ENCODE results near the gene PLCB4. TPM values are rescaled to one million over a fixed set of nuclear protein-coding genes. Genes with fewer than 3 reads are reported as not detected.

Gene PLCB4
- total and polyA plus RNA-seq, 8 donors: 0.56 to 9.3 (median 2.3) TPM

GRCh38 chr20:9244811-9245210, 175.9 kb downstream of the PLCB4 start:
- intact Hi-C loops (cut with DNase I): no loop called here
- H3K27ac ChIP-seq: no peak overlapping the region
- no peak for ATAC-seq
- TF ChIP-seq CTCF (IDR thresholded peaks at IDR 0.05): no peak
- no peaks in the 10 kb centered on the region for H3K36me3 ChIP-seq
- H3K4me1 ChIP-seq: peaks cover 0 to 8% (median 0%) of the 10 kb centered on the region in 3 donors
- no peak overlapping the region for H3K4me3 ChIP-seq
- H3K27me3 ChIP-seq: no peaks in the 10 kb centered on the region
- no peak for FAIRE-seq
- 93% methylated on average over 2 of the region's 2 CpGs for WGBS, 2 donors
- no peaks in the 10 kb centered on the region for H3K9me3 ChIP-seq
- no peak for DNase-seq

GRCh38 chr20:9246731-9247130, 177.8 kb downstream of the PLCB4 start:
- Histone ChIP-seq H3K27me3 (no peaks in the 10 kb centered on the region), H3K36me3 (no peaks in the 10 kb centered on the region), H3K4me3 (no peak overlapping the region), H3K9me3 (no peaks in the 10 kb centered on the region), H3K4me1 (no peaks in the 10 kb centered on the region), H3K27ac (no peak overlapping the region)
- 56 to 58% methylated on average over 1 of the region's 1 CpG for WGBS, 2 donors
- intact Hi-C loops (cut with DNase I): no loop called here
- DNase-seq (no peak), ATAC-seq (no peak), FAIRE-seq (no peak)
- no peak for TF ChIP-seq CTCF (IDR thresholded peaks at IDR 0.05)

GRCh38 chr20:9250511-9250910, 181.6 kb downstream of the PLCB4 start:
- Histone ChIP-seq H3K36me3 (no peaks in the 10 kb centered on the region), H3K27me3 (no peaks in the 10 kb centered on the region), H3K9me3 (no peaks in the 10 kb centered on the region), H3K27ac (no peak overlapping the region), H3K4me1 (no peaks in the 10 kb centered on the region), H3K4me3 (no peak overlapping the region)
- TF ChIP-seq CTCF (IDR thresholded peaks at IDR 0.05): no peak
- FAIRE-seq (no peak), DNase-seq (no peak), ATAC-seq (no peak)
- WGBS, 2 donors: 80 to 86% methylated on average over 1 of the region's 1 CpG
- intact Hi-C loops (cut with DNase I): no loop called here

- no peak overlapping the region for H3K27ac ChIP-seq
- H3K36me3 ChIP-seq: no peaks in the 10 kb centered on the region
- H3K4me3 ChIP-seq: no peak overlapping the region
- 50 to 61% methylated on average over 4 of the region's 4 CpGs for WGBS, 2 donors
- peak in 2 of 4 donors; percentile 36 to 44 for ATAC-seq
- intact Hi-C loops (cut with DNase I): no loop called here
- no peak for TF ChIP-seq CTCF (IDR thresholded peaks at IDR 0.05)
- no peaks in the 10 kb centered on the region for H3K27me3 ChIP-seq
- no peak for DNase-seq
- no peaks in the 10 kb centered on the region for H3K9me3 ChIP-seq
- no peak for FAIRE-seq
- no peaks in the 10 kb centered on the region for H3K4me1 ChIP-seq
These were observed 184.2 kb downstream of the PLCB4 start for GRCh38 chr20:9253006-9253539.

- FAIRE-seq (no peak), ATAC-seq (no peak), DNase-seq (no peak)
- no peak for TF ChIP-seq CTCF (IDR thresholded peaks at IDR 0.05)
- intact Hi-C loops (cut with DNase I): no loop called here
- Histone ChIP-seq H3K36me3 (no peaks in the 10 kb centered on the region), H3K4me3 (no peak overlapping the region), H3K4me1 (no peaks in the 10 kb centered on the region), H3K9me3 (no peaks in the 10 kb centered on the region), H3K27ac (no peak overlapping the region), H3K27me3 (no peaks in the 10 kb centered on the region)
- WGBS, 2 donors: 93 to 98% methylated on average over 1 of the region's 1 CpG
These were observed 186.3 kb downstream of the PLCB4 start for GRCh38 chr20:9255171-9255570.

All from pancreas (tissue), 10 donors.